ENCODE measurements around the gene ATG7.

The ATG7 gene

GRCh38 chr3:11410564-11410963, 138.4 kb downstream of the ATG7 start:
- H3K9ac ChIP-seq (ENCODE audit: low read length), result no peak overlapping the region
- no peak overlapping the region for H3K4me3 ChIP-seq (ENCODE audit: low read length)
- H3K27ac ChIP-seq (ENCODE audit: low read depth, low read length), result no peak overlapping the region
- no peaks in the 10 kb centered on the region for H3K36me3 ChIP-seq (ENCODE audit: control insufficient read depth, insufficient read depth, low read length)
- H3K4me1 ChIP-seq (ENCODE audit: control insufficient read depth, insufficient read depth, low read length), result no peaks in the 10 kb centered on the region
- H3K27me3 ChIP-seq (ENCODE audit: control insufficient read depth, insufficient read depth, low read length), result no peaks in the 10 kb centered on the region

- Histone ChIP-seq H3K36me3 (ENCODE audit: control insufficient read depth, insufficient read depth, low read length) (no peaks in the 10 kb centered on the region), H3K27me3 (ENCODE audit: control insufficient read depth, insufficient read depth, low read length) (no peaks in the 10 kb centered on the region), H3K27ac (ENCODE audit: low read depth, low read length) (no peak overlapping the region), H3K9ac (ENCODE audit: low read length) (no peak overlapping the region), H3K4me3 (ENCODE audit: low read length) (no peak overlapping the region), H3K4me1 (ENCODE audit: control insufficient read depth, insufficient read depth, low read length) (no peaks in the 10 kb centered on the region)
Measured at GRCh38 chr3:11411956-11412355, 139.8 kb downstream of the ATG7 start.

- no peak overlapping the region for H3K27ac ChIP-seq (ENCODE audit: low read depth, low read length)
Measured at GRCh38 chr3:11413071-11413470, 140.9 kb downstream of the ATG7 start.

GRCh38 chr3:11415099-11415498, 142.9 kb downstream of the ATG7 start:
- H3K36me3 ChIP-seq (ENCODE audit: control insufficient read depth, insufficient read depth, low read length), result no peaks in the 10 kb centered on the region
- no peaks in the 10 kb centered on the region for H3K27me3 ChIP-seq (ENCODE audit: control insufficient read depth, insufficient read depth, low read length)
- no peaks in the 10 kb centered on the region for H3K4me1 ChIP-seq (ENCODE audit: control insufficient read depth, insufficient read depth, low read length)
- H3K27ac ChIP-seq (ENCODE audit: low read depth, low read length), result no peak overlapping the region
- H3K9ac ChIP-seq (ENCODE audit: low read length), result no peak overlapping the region
- no peak overlapping the region for H3K4me3 ChIP-seq (ENCODE audit: low read length)

More at GRCh38 chr3:11413071-11413470, 140.9 kb downstream of the ATG7 start:
- Histone ChIP-seq H3K27me3 (ENCODE audit: control insufficient read depth, insufficient read depth, low read length) (no peaks in the 10 kb centered on the region), H3K4me1 (ENCODE audit: control insufficient read depth, insufficient read depth, low read length) (no peaks in the 10 kb centered on the region), H3K4me3 (ENCODE audit: low read length) (no peak overlapping the region), H3K36me3 (ENCODE audit: control insufficient read depth, insufficient read depth, low read length) (no peaks in the 10 kb centered on the region), H3K9ac (ENCODE audit: low read length) (no peak overlapping the region)

- no peak overlapping the region for H3K27ac ChIP-seq (ENCODE audit: low read depth, low read length)
- H3K27me3 ChIP-seq (ENCODE audit: control insufficient read depth, insufficient read depth, low read length), result no peaks in the 10 kb centered on the region
Measured at GRCh38 chr3:11420066-11420465, 147.9 kb downstream of the ATG7 start.

GRCh38 chr3:11422291-11422690, 150.1 kb downstream of the ATG7 start:
- Histone ChIP-seq H3K27me3 (ENCODE audit: control insufficient read depth, insufficient read depth, low read length) (no peaks in the 10 kb centered on the region), H3K4me3 (ENCODE audit: low read length) (no peak overlapping the region), H3K9ac (ENCODE audit: low read length) (no peak overlapping the region), H3K27ac (ENCODE audit: low read depth, low read length) (no peak overlapping the region), H3K4me1 (ENCODE audit: control insufficient read depth, insufficient read depth, low read length) (no peaks in the 10 kb centered on the region), H3K36me3 (ENCODE audit: control insufficient read depth, insufficient read depth, low read length) (no peaks in the 10 kb centered on the region)

More at GRCh38 chr3:11420066-11420465, 147.9 kb downstream of the ATG7 start:
- Histone ChIP-seq H3K9ac (ENCODE audit: low read length) (no peak overlapping the region), H3K4me3 (ENCODE audit: low read length) (no peak overlapping the region), H3K4me1 (ENCODE audit: control insufficient read depth, insufficient read depth, low read length) (no peaks in the 10 kb centered on the region), H3K36me3 (ENCODE audit: control insufficient read depth, insufficient read depth, low read length) (no peaks in the 10 kb centered on the region)

DNA sequence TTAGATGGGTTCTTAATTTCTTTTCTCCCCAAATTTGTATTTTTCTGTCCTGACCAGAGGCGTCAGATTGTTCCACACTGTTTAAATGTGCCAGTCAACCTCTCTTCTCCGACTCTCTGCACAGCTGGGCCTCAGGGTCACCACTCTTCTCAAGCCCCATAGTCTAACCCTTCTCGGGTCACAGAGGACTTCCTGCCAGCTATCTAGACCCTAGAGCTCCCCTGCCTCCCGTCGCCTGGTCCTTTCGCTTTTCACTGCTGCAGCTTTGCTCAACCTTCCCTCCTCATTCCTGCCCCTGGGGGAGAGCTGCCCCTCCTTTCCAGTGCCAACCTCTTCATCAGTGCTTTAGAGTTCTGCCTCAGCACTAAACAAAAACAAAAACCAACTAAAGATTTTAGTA, 151.7 kb downstream of the ATG7 start:
- Histone ChIP-seq H3K4me1 (ENCODE audit: control insufficient read depth, insufficient read depth, low read length) (no peaks in the 10 kb centered on the region), H3K27me3 (ENCODE audit: control insufficient read depth, insufficient read depth, low read length) (no peaks in the 10 kb centered on the region), H3K27ac (ENCODE audit: low read depth, low read length) (no peak overlapping the region), H3K36me3 (ENCODE audit: control insufficient read depth, insufficient read depth, low read length) (no peaks in the 10 kb centered on the region), H3K4me3 (ENCODE audit: low read length) (no peak overlapping the region), H3K9ac (ENCODE audit: low read length) (no peak overlapping the region)

DNA sequence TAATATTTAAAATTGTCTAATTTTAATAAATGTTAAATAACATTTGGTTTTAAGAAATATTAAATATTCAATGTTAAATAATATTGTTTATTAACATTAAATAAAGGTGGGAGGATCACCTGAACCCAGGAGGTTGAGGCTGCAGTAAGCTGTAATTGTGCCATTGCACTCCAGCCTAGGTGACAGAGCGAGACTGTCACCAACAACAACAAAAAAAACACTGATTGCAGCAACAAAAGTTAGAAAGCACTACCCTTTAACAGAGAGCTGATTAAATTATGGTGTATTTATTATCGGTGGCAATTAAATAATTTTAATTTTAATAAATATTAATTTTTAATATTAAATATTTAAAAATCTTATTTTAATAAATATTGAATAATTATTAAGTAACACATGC, 152.1 kb downstream of the ATG7 start:
- H3K9ac ChIP-seq (ENCODE audit: low read length), result no peak overlapping the region
- H3K27ac ChIP-seq (ENCODE audit: low read depth, low read length), result no peak overlapping the region
- H3K4me1 ChIP-seq (ENCODE audit: control insufficient read depth, insufficient read depth, low read length), result no peaks in the 10 kb centered on the region
- no peak overlapping the region for H3K4me3 ChIP-seq (ENCODE audit: low read length)
- no peaks in the 10 kb centered on the region for H3K36me3 ChIP-seq (ENCODE audit: control insufficient read depth, insufficient read depth, low read length)
- H3K27me3 ChIP-seq (ENCODE audit: control insufficient read depth, insufficient read depth, low read length), result no peaks in the 10 kb centered on the region

- H3K9ac ChIP-seq (ENCODE audit: low read length), result no peak overlapping the region
- H3K36me3 ChIP-seq (ENCODE audit: control insufficient read depth, insufficient read depth, low read length), result no peaks in the 10 kb centered on the region
- H3K4me1 ChIP-seq (ENCODE audit: control insufficient read depth, insufficient read depth, low read length), result no peaks in the 10 kb centered on the region
- no peak overlapping the region for H3K4me3 ChIP-seq (ENCODE audit: low read length)
- H3K27me3 ChIP-seq (ENCODE audit: control insufficient read depth, insufficient read depth, low read length), result no peaks in the 10 kb centered on the region
- no peak overlapping the region for H3K27ac ChIP-seq (ENCODE audit: low read depth, low read length)
Measured at GRCh38 chr3:11430207-11430606, 158.0 kb downstream of the ATG7 start.

DNA sequence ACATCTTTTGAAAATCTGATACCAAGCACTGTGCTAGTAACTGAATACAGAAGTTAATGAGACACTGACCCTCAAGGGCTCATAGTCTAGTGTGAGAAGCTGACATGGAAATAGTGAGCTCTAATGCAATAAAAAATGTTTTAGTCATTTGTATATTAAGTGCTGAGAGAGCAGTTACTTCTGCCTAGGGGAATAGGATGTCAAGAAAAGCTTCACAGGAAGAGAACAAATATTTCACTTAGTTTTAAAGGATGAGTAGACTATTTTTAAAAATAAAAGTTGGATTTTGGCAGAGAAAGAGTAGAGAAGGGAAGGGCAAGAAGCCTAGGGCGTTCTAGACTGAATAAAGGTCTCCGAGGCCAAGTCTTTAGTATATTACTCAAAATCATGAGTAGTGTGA, 158.4 kb downstream of the ATG7 start:
- Histone ChIP-seq H3K27ac (ENCODE audit: low read depth, low read length) (no peak overlapping the region), H3K4me1 (ENCODE audit: control insufficient read depth, insufficient read depth, low read length) (no peaks in the 10 kb centered on the region), H3K9ac (ENCODE audit: low read length) (no peak overlapping the region), H3K27me3 (ENCODE audit: control insufficient read depth, insufficient read depth, low read length) (no peaks in the 10 kb centered on the region), H3K4me3 (ENCODE audit: low read length) (no peak overlapping the region), H3K36me3 (ENCODE audit: control insufficient read depth, insufficient read depth, low read length) (no peaks in the 10 kb centered on the region)

- no peak overlapping the region for H3K9ac ChIP-seq (ENCODE audit: low read length)
- H3K4me3 ChIP-seq (ENCODE audit: low read length), result no peak overlapping the region
- H3K36me3 ChIP-seq (ENCODE audit: control insufficient read depth, insufficient read depth, low read length), result no peaks in the 10 kb centered on the region
- H3K27me3 ChIP-seq (ENCODE audit: control insufficient read depth, insufficient read depth, low read length), result no peaks in the 10 kb centered on the region
- H3K4me1 ChIP-seq (ENCODE audit: control insufficient read depth, insufficient read depth, low read length), result no peaks in the 10 kb centered on the region
- H3K27ac ChIP-seq (ENCODE audit: low read depth, low read length), result no peak overlapping the region
Measured at GRCh38 chr3:11431319-11431718, 159.1 kb downstream of the ATG7 start.

- Histone ChIP-seq H3K4me1 (ENCODE audit: control insufficient read depth, insufficient read depth, low read length) (no peaks in the 10 kb centered on the region), H3K27me3 (ENCODE audit: control insufficient read depth, insufficient read depth, low read length) (no peaks in the 10 kb centered on the region), H3K4me3 (ENCODE audit: low read length) (no peak overlapping the region), H3K36me3 (ENCODE audit: control insufficient read depth, insufficient read depth, low read length) (no peaks in the 10 kb centered on the region), H3K27ac (ENCODE audit: low read depth, low read length) (no peak overlapping the region), H3K9ac (ENCODE audit: low read length) (no peak overlapping the region)
Measured at GRCh38 chr3:11434017-11434526, 161.9 kb downstream of the ATG7 start.

- no peak overlapping the region for H3K4me3 ChIP-seq (ENCODE audit: low read length)
- no peaks in the 10 kb centered on the region for H3K27me3 ChIP-seq (ENCODE audit: control insufficient read depth, insufficient read depth, low read length)
- no peak overlapping the region for H3K27ac ChIP-seq (ENCODE audit: low read depth, low read length)
- H3K4me1 ChIP-seq (ENCODE audit: control insufficient read depth, insufficient read depth, low read length), result no peaks in the 10 kb centered on the region
- no peaks in the 10 kb centered on the region for H3K36me3 ChIP-seq (ENCODE audit: control insufficient read depth, insufficient read depth, low read length)
- H3K9ac ChIP-seq (ENCODE audit: low read length), result no peak overlapping the region
Measured at GRCh38 chr3:11434563-11435096, 162.4 kb downstream of the ATG7 start.

Measured in rectal smooth muscle tissue (tissue), 1 donor.